GM12865 (cell line): ENCODE data around the gene TYMP.

Experiments used
- DNase-seq: peaks from one replicate; pipeline ENCODE4 v3.0.0; 2010; ENCODE audit warnings: low read depth
- H3K4me3 ChIP-seq: 2 replicates; pipeline ENCODE4 v1.5.1; 2011; ENCODE audit warnings: mild to moderate bottlenecking, low read depth, low read length, control low read depth
- CTCF ChIP-seq: IDR thresholded peaks from 2 replicates; pipeline ENCODE4 v1.5.1; 2011; ENCODE audit warnings: low read length, control low read depth, low read depth, inconsistent platforms; ENCODE audit not compliant: insufficient read depth; ENCODE audit errors: missing control alignments

Gene TYMP

DNA sequence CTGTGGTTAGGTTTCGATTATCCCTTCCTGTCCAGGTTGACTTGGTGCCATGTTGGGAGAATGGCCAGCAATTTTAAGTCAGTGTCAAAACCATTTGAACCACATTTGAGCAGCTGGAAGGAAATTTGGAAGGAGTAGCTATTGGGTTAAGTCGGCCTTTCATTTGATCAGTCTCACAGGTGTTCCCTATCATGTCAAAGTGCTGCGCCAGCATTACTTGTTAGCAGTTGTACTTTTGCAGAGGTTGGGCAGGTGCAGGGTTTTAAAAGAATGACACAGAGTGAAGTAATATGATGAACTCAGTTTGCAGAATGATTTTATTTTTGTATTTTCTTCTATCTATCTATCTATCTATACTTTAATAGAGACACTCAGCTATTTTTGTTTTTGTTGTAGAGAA is 6.4 kb upstream of the TYMP start:
- H3K4me3 ChIP-seq, result no peak overlapping the region
- no peak for TF ChIP-seq CTCF
- DNase-seq, result no peak

- peak overlapping the region; percentile 46 for H3K4me3 ChIP-seq
- no peak for TF ChIP-seq CTCF
- peak; percentile 63 for DNase-seq
Observed at GRCh38 chr22:50535113-50535512, 5.3 kb upstream of the TYMP start.

GRCh38 chr22:50533856-50534711 is 4.3 kb upstream of the TYMP start:
- peak; percentile 88 for DNase-seq
- peak overlapping the region; percentile 40 for H3K4me3 ChIP-seq

GRCh38 chr22:50532824-50533796 is 3.3 kb upstream of the TYMP start:
- no peak for DNase-seq
- no peak for TF ChIP-seq CTCF
- H3K4me3 ChIP-seq, result peak overlapping the region; percentile 100

- no peak for TF ChIP-seq CTCF
- peak overlapping the region; percentile 100 for H3K4me3 ChIP-seq
- peak; percentile 66 for DNase-seq
Observed at GRCh38 chr22:50531962-50532674, 2.3 kb upstream of the TYMP start.

DNA sequence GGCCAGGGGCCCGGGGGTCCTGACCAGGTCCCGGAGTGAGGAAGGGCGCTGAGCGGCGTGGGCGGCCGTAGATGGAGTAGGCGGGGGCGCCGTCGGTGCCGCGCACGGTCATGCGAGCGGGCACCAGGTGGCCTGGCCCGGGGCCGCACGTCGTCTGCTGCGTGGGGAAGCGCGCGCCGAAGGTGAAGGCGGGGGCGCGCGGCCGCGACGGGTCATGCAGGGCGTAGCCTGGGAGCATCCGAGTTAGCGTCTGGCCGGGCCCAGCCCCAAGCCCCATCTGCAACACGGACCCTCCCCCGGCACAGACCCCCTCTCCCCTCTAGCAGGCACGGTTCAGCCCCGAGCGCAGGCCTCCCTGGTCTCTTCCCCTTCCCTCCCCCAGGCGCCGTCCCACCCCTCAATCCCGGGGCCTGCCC is 1.7 kb upstream of the TYMP start:
- peak; percentile 94 for DNase-seq
- TF ChIP-seq CTCF, result no peak
- H3K4me3 ChIP-seq, result peak overlapping the region; percentile 100
